Left renal cortex interstitium (tissue), 4 donors: ENCODE measurements around the gene NFIC. TPM values are rescaled to one million over a fixed set of nuclear protein-coding genes. Genes with fewer than 3 reads are reported as not detected.
"Not testable (repeated sequence)": the region's sequence is repeated elsewhere in the genome, so short reads cannot be mapped to it uniquely, and the experiment has no call there.

Experiments used
- DNase-seq, 4 donors: peaks; one replicate each; pipeline ENCODE4 v3.0.0-alpha.2; 2013; ENCODE audit warnings: low read depth in 4 of 4, low spot score in 2 of 4, missing footprints in 1 of 4
- polyA plus RNA-seq, 4 donors: library from polyadenylated mRNA; unstranded; fragments of 120-200 nt; gene quantifications; one replicate each; pipeline ENCODE4 v1.2.1, GENCODE V29; 2013; ENCODE audit not compliant: insufficient read length in 4 of 4

NFIC gene
- polyA plus RNA-seq, 4 donors, result 18.7 to 37.9 (median 26.0) TPM

- DNase-seq, result no peak
Observed at GRCh38 chr19:3396881-3397265, 30.5 kb downstream of the NFIC start.

GRCh38 chr19:3397266-3398022 is 31.1 kb downstream of the NFIC start:
- DNase-seq, result no peak

- DNase-seq, result no peak
Observed at GRCh38 chr19:3398114-3398899, 31.9 kb downstream of the NFIC start.

- no peak for DNase-seq
Observed at GRCh38 chr19:3398900-3399278, 32.5 kb downstream of the NFIC start.

GRCh38 chr19:3399311-3399710 is 32.9 kb downstream of the NFIC start:
- not testable (repeated sequence) for DNase-seq

GRCh38 chr19:3401004-3401768 is 34.8 kb downstream of the NFIC start:
- no peak for DNase-seq

GRCh38 chr19:3402631-3403443 is 36.5 kb downstream of the NFIC start:
- DNase-seq, result no peak

GRCh38 chr19:3403489-3404323 is 37.3 kb downstream of the NFIC start:
- DNase-seq, result no peak

GRCh38 chr19:3404324-3405260 is 38.2 kb downstream of the NFIC start:
- no peak for DNase-seq

- no peak for DNase-seq
Observed at GRCh38 chr19:3405261-3405653, 38.9 kb downstream of the NFIC start.

- no peak for DNase-seq
Observed at GRCh38 chr19:3406571-3407111, 40.3 kb downstream of the NFIC start.

- no peak for DNase-seq
Observed at GRCh38 chr19:3407556-3408516, 41.5 kb downstream of the NFIC start.

GRCh38 chr19:3408996-3409345 is 42.6 kb downstream of the NFIC start:
- DNase-seq, result no peak

GRCh38 chr19:3409346-3410064 is 43.1 kb downstream of the NFIC start:
- no peak for DNase-seq

- no peak for DNase-seq
Observed at GRCh38 chr19:3411636-3412035, 45.3 kb downstream of the NFIC start.

- no peak for DNase-seq
Observed at GRCh38 chr19:3412066-3412465, 45.7 kb downstream of the NFIC start.
